ENCODE measurements around the gene LUC7L3. TPM values are rescaled to one million over a fixed set of nuclear protein-coding genes. Genes with fewer than 3 reads are reported as not detected.

Gene LUC7L3
- total and polyA plus RNA-seq, 2 of the 13 experiments (the other 11 are each of a cell fraction or from before 2014, with no cell fraction given) = 108 to 120 TPM

- TF ChIP-seq, protein P1, sequence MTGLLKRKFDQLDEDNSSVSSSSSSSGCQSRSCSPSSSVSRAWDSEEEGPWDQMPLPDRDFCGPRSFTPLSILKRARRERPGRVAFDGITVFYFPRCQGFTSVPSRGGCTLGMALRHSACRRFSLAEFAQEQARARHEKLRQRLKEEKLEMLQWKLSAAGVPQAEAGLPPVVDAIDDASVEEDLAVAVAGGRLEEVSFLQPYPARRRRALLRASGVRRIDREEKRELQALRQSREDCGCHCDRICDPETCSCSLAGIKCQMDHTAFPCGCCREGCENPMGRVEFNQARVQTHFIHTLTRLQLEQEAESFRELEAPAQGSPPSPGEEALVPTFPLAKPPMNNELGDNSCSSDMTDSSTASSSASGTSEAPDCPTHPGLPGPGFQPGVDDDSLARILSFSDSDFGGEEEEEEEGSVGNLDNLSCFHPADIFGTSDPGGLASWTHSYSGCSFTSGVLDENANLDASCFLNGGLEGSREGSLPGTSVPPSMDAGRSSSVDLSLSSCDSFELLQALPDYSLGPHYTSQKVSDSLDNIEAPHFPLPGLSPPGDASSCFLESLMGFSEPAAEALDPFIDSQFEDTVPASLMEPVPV (CRISPR knock-in tag; IDR thresholded peaks at IDR 0.05) = no peak; the same call in 1 of the 2 replicates
- TF ChIP-seq ZNF619 (CRISPR knock-in tag; IDR thresholded peaks at IDR 0.05) = no peak
- peak; percentile 49; the same call in 1 of the 2 replicates for TF ChIP-seq TBX3 (IDR thresholded peaks at IDR 0.05; ENCODE audit: borderline replicate concordance)
- TF ChIP-seq, protein P2, sequence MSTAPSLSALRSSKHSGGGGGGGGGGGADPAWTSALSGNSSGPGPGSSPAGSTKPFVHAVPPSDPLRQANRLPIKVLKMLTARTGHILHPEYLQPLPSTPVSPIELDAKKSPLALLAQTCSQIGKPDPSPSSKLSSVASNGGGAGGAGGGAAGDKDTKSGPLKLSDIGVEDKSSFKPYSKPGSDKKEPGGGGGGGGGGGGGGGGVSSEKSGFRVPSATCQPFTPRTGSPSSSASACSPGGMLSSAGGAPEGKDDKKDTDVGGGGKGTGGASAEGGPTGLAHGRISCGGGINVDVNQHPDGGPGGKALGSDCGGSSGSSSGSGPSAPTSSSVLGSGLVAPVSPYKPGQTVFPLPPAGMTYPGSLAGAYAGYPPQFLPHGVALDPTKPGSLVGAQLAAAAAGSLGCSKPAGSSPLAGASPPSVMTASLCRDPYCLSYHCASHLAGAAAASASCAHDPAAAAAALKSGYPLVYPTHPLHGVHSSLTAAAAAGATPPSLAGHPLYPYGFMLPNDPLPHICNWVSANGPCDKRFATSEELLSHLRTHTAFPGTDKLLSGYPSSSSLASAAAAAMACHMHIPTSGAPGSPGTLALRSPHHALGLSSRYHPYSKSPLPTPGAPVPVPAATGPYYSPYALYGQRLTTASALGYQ (CRISPR knock-in tag; IDR thresholded peaks at IDR 0.05) = no peak
- TF ChIP-seq ZFP62 (CRISPR knock-in tag; IDR thresholded peaks at IDR 0.05) = no peak
- TF ChIP-seq NR2F6 (IDR thresholded peaks at IDR 0.05) = peak; percentile 71
- TF ChIP-seq NR2F6 (CRISPR knock-in tag; IDR thresholded peaks at IDR 0.05) = peak; percentile 76
- TF ChIP-seq, protein P3, sequence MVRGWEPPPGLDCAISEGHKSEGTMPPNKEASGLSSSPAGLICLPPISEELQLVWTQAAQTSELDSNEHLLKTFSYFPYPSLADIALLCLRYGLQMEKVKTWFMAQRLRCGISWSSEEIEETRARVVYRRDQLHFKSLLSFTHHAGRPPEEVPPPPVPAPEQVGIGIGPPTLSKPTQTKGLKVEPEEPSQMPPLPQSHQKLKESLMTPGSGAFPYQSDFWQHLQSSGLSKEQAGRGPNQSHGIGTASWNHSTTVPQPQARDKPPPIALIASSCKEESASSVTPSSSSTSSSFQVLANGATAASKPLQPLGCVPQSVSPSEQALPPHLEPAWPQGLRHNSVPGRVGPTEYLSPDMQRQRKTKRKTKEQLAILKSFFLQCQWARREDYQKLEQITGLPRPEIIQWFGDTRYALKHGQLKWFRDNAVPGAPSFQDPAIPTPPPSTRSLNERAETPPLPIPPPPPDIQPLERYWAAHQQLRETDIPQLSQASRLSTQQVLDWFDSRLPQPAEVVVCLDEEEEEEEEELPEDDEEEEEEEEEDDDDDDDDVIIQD (CRISPR knock-in tag; IDR thresholded peaks at IDR 0.05; ENCODE audit: low read depth) = no peak
- no peak for TF ChIP-seq ZNF564 (CRISPR knock-in tag; IDR thresholded peaks at IDR 0.05)
- TF ChIP-seq, protein P4, sequence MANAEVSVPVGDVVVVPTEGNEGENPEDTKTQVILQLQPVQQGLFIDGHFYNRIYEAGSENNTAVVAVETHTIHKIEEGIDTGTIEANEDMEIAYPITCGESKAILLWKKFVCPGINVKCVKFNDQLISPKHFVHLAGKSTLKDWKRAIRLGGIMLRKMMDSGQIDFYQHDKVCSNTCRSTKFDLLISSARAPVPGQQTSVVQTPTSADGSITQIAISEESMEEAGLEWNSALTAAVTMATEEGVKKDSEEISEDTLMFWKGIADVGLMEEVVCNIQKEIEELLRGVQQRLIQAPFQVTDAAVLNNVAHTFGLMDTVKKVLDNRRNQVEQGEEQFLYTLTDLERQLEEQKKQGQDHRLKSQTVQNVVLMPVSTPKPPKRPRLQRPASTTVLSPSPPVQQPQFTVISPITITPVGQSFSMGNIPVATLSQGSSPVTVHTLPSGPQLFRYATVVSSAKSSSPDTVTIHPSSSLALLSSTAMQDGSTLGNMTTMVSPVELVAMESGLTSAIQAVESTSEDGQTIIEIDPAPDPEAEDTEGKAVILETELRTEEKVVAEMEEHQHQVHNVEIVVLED (CRISPR knock-in tag; IDR thresholded peaks at IDR 0.05; ENCODE audit: borderline replicate concordance) = no peak
- TF ChIP-seq ZNF383 (CRISPR knock-in tag; IDR thresholded peaks at IDR 0.05; ENCODE audit: borderline replicate concordance) = no peak
- TF ChIP-seq, protein P5, sequence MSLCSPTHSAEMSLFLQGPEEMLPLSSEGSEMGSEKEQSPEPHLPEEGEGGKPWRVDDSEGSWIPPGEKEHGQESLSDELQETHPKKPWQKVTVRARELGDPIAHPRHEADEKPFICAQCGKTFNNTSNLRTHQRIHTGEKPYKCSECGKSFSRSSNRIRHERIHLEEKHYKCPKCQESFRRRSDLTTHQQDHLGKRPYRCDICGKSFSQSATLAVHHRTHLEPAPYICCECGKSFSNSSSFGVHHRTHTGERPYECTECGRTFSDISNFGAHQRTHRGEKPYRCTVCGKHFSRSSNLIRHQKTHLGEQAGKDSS (CRISPR knock-in tag; IDR thresholded peaks at IDR 0.05; ENCODE audit: borderline replicate concordance, low read depth) = 0 out of 2 replicates have a peak, but pooled peaks have one; percentile 21
- no peak for TF ChIP-seq ATM (IDR thresholded peaks at IDR 0.05; ENCODE audit: borderline replicate concordance)
- peak; percentile 92 for TF ChIP-seq ZMYM3 (CRISPR knock-in tag; IDR thresholded peaks at IDR 0.05)
- TF ChIP-seq, protein P6, sequence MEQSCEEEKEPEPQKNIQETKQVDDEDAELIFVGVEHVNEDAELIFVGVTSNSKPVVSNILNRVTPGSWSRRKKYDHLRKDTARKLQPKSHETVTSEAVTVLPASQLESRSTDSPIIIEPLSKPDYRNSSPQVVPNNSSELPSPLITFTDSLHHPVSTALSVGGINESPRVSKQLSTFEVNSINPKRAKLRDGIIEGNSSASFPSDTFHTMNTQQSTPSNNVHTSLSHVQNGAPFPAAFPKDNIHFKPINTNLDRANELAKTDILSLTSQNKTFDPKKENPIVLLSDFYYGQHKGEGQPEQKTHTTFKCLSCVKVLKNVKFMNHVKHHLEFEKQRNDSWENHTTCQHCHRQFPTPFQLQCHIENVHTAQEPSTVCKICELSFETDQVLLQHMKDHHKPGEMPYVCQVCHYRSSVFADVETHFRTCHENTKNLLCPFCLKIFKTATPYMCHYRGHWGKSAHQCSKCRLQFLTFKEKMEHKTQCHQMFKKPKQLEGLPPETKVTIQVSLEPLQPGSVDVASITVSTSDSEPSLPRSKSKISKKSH (CRISPR knock-in tag; IDR thresholded peaks at IDR 0.05; ENCODE audit: borderline replicate concordance) = no peak
- TF ChIP-seq TBL1XR1 (IDR thresholded peaks at IDR 0.05; ENCODE audit: borderline replicate concordance, low read length, partially characterized antibody) = no peak
- no peak for TF ChIP-seq ZNF773 (CRISPR knock-in tag; IDR thresholded peaks at IDR 0.05; ENCODE audit: borderline replicate concordance)
- TF ChIP-seq ZNF317 (CRISPR knock-in tag; IDR thresholded peaks at IDR 0.05) = no peak
- no peak for TF ChIP-seq ZSCAN25 (CRISPR knock-in tag; IDR thresholded peaks at IDR 0.05)
Measured at GRCh38 chr17:50766222-50767023, 47.0 kb downstream of the LUC7L3 start (continued).
